PC-3 (cell line): ENCODE results near the gene S100A7A. TPM values are rescaled to one million over a fixed set of nuclear protein-coding genes. Genes with fewer than 3 reads are reported as not detected.

Experiments used
- ATAC-seq: fragments of 200-7000 bp; cut with Tn5 transposase; 2 replicates; pipeline ENCODE4 v1.9.1; 2020; ENCODE audit warnings: mild to moderate bottlenecking, moderate library complexity
- BruUV-seq: library from RNA; stranded (reverse); fragments of 400-500 nt; replicated peaks from 2 replicates; lab custom pipeline; 2021; lab: Mats Ljungman, UMichigan
- CTCF ChIA-PET: fragments of 300-600 bp; sonication (Branson Sonifier 250); formaldehyde crosslinking; loops from one replicate; lab custom pipeline; 2022; ENCODE audit warnings: antibody characterized with exemption; lab: Charles Lee
- POLR2A ChIA-PET: fragments of 300-600 bp; sonication (Branson Sonifier 250); formaldehyde crosslinking; loops from one replicate; lab custom pipeline; 2022; ENCODE audit warnings: antibody characterized with exemption; ENCODE audit not compliant: unreplicated experiment; lab: Charles Lee
- DNase-seq: peaks from one replicate; pipeline ENCODE4 v3.0.0-alpha.2; 2015
- H2AFZ ChIP-seq: fragments of 300-600 bp; sonication (generic); 2 replicates; pipeline ENCODE4 v1.6.0; 2016; ENCODE audit warnings: antibody characterized with exemption, low read length
- H3F3A ChIP-seq: fragments of 300-600 bp; sonication (generic); one replicate; pipeline ENCODE4 v1.6.0; 2017; ENCODE audit warnings: antibody characterized with exemption, low read length, control low read depth, mild to moderate bottlenecking; ENCODE audit not compliant: unreplicated experiment
- H3K27ac ChIP-seq: fragments of 300-600 bp; sonication (generic); 2 replicates; pipeline ENCODE4 v1.5.1; 2016; ENCODE audit warnings: mild to moderate bottlenecking, low read length
- H3K27me3 ChIP-seq: fragments of 300-600 bp; sonication (generic); 2 replicates; pipeline ENCODE4 v1.6.1; 2016; ENCODE audit warnings: low read length, mixed read lengths
- H3K36me3 ChIP-seq: fragments of 300-600 bp; sonication (generic); 2 replicates; pipeline ENCODE4 v1.6.1; 2016; ENCODE audit warnings: low read depth, mixed run types, low read length, mixed read lengths
- H3K4me1 ChIP-seq: fragments of 300-600 bp; sonication (generic); 2 replicates; pipeline ENCODE4 v1.5.1; 2016; ENCODE audit warnings: low read length; ENCODE audit not compliant: insufficient read depth
- H3K4me2 ChIP-seq: fragments of 300-600 bp; sonication (generic); 2 replicates; pipeline ENCODE4 v1.6.0; 2016; ENCODE audit warnings: low read length
- H3K4me3 ChIP-seq: fragments of 300-600 bp; sonication (generic); 2 replicates; pipeline ENCODE4 v1.5.1; 2016; ENCODE audit warnings: mild to moderate bottlenecking, low read length, mixed read lengths
- H3K79me2 ChIP-seq: fragments of 300-600 bp; sonication (generic); 2 replicates; pipeline ENCODE4 v1.6.1; 2017; ENCODE audit warnings: low read length, mixed read lengths
- H3K9ac ChIP-seq: fragments of 300-600 bp; sonication (generic); 2 replicates; pipeline ENCODE4 v1.6.0; 2016; ENCODE audit warnings: mild to moderate bottlenecking, low read length
- H3K9me2 ChIP-seq: fragments of 300-600 bp; sonication (generic); replicated peaks from 2 replicates; pipeline ENCODE4 v1.6.1; 2016; ENCODE audit warnings: mixed run types, low read length, mixed read lengths
- H3K9me3 ChIP-seq: fragments of 300-600 bp; sonication (generic); 2 replicates; pipeline ENCODE4 v1.6.1; 2016; ENCODE audit warnings: low read length, mixed read lengths
- H4K20me1 ChIP-seq: fragments of 300-600 bp; sonication (generic); 2 replicates; pipeline ENCODE4 v1.6.1; 2016; ENCODE audit warnings: low read length, mixed read lengths
- CTCF ChIP-seq: fragments of 300-600 bp; sonication (generic); conservative IDR thresholded peaks from 2 replicates; pipeline ENCODE4 v1.5.1; 2017; ENCODE audit warnings: antibody characterized with exemption, low read depth, mild to moderate bottlenecking, low read length
- EZH2 ChIP-seq: fragments of 300-600 bp; sonication (generic); IDR thresholded peaks from one replicate; pipeline ENCODE4 v1.6.1; 2017; ENCODE audit warnings: antibody characterized with exemption, mild to moderate bottlenecking, low read length; ENCODE audit not compliant: unreplicated experiment
- EZH2phosphoT487 ChIP-seq: fragments of 300-600 bp; sonication (generic); IDR thresholded peaks from 2 replicates; pipeline ENCODE4 v1.6.1; 2018; ENCODE audit warnings: mild to moderate bottlenecking, antibody characterized with exemption, low read length, borderline replicate concordance
- intact Hi-C: fragments of 100-400 bp; cut with micrococcal nuclease; formaldehyde crosslinking; loops from 2 replicates; pipeline ENCODE4 v1.9.0; 2023
- total RNA-seq: library from RNA; depleted of rRNA; stranded (reverse); fragments of >200 nt; gene quantifications from 2 replicates; pipeline ENCODE4 v1.2.3, GENCODE V29; 2014

Gene S100A7A
- total RNA-seq, 1 experiment from 2014 or later = not detected

GRCh38 chr1:153420306-153420705, 4.0 kb downstream of the S100A7A start:
- Histone ChIP-seq H3K9me2 (no peaks in the 10 kb centered on the region), H3F3A (no peaks in the 10 kb centered on the region), H4K20me1 (no peaks in the 10 kb centered on the region), H3K9me3 (no peaks in the 10 kb centered on the region), H2AFZ (no peak overlapping the region), H3K9ac (no peak overlapping the region), H3K36me3 (no peaks in the 10 kb centered on the region), H3K4me2 (no peak overlapping the region), H3K27ac (no peak overlapping the region), H3K4me3 (no peak overlapping the region), H3K79me2 (no peaks in the 10 kb centered on the region), H3K4me1 (no peaks in the 10 kb centered on the region), H3K27me3 (peaks cover 50% of the 10 kb centered on the region)
- POLR2A ChIA-PET = no interaction called here
- DNase-seq (no peak), ATAC-seq (no peak)
- TF ChIP-seq EZH2 (no peak), EZH2phosphoT487 (no peak), CTCF (no peak)
- intact Hi-C loops = no loop called here
- no TSS peak for BruUV-seq
- CTCF ChIA-PET = no interaction called here

- H3K4me1 ChIP-seq = no peaks in the 10 kb centered on the region
- no peak overlapping the region for H3K9ac ChIP-seq
- H3K9me2 ChIP-seq = no peaks in the 10 kb centered on the region
- no TSS peak for BruUV-seq
- DNase-seq (peak; percentile 86), ATAC-seq (peak; percentile 75)
- H3K9me3 ChIP-seq = no peaks in the 10 kb centered on the region
- no peak overlapping the region for H3K4me2 ChIP-seq
- H3K79me2 ChIP-seq = no peaks in the 10 kb centered on the region
- no peak overlapping the region for H3K4me3 ChIP-seq
- no peak overlapping the region for H2AFZ ChIP-seq
- H3K36me3 ChIP-seq = no peaks in the 10 kb centered on the region
- no peak overlapping the region for H3K27ac ChIP-seq
- H4K20me1 ChIP-seq = no peaks in the 10 kb centered on the region
- ChIA-PET POLR2A (no interaction called here), CTCF (no interaction called here)
- intact Hi-C loops = no loop called here
- no peaks in the 10 kb centered on the region for H3F3A ChIP-seq
- peaks cover 58% of the 10 kb centered on the region for H3K27me3 ChIP-seq
- TF ChIP-seq CTCF = no peak
- no peak for TF ChIP-seq EZH2phosphoT487
- no peak for TF ChIP-seq EZH2
These were observed 6.2 kb downstream of the S100A7A start for GRCh38 chr1:153422450-153423068.

GRCh38 chr1:153426809-153427208, 10.5 kb downstream of the S100A7A start:
- POLR2A ChIA-PET = no interaction called here

More at GRCh38 chr1:153426809-153427208, 10.5 kb downstream of the S100A7A start:
- Histone ChIP-seq H3K9me3 (no peaks in the 10 kb centered on the region), H3K4me2 (no peak overlapping the region), H3K9me2 (no peaks in the 10 kb centered on the region), H3K4me1 (no peaks in the 10 kb centered on the region), H3K36me3 (no peaks in the 10 kb centered on the region), H3K79me2 (no peaks in the 10 kb centered on the region), H3K27me3 (peaks cover 45% of the 10 kb centered on the region), H3K27ac (no peak overlapping the region), H3K4me3 (no peak overlapping the region), H2AFZ (no peak overlapping the region), H3K9ac (no peak overlapping the region), H3F3A (no peaks in the 10 kb centered on the region), H4K20me1 (no peaks in the 10 kb centered on the region)
- CTCF ChIA-PET = interaction anchor here (0.6 kb wide), 1 partner anchor 23 kb away, joined by 5 read pairs; no protein-coding TSS in a partner anchor
- DNase-seq (no peak), ATAC-seq (no peak)
- intact Hi-C loops = no loop called here
- TF ChIP-seq CTCF (no peak), EZH2 (no peak), EZH2phosphoT487 (no peak)
- BruUV-seq = no TSS peak
